ENCODE data around the gene PLEK2.

DNA sequence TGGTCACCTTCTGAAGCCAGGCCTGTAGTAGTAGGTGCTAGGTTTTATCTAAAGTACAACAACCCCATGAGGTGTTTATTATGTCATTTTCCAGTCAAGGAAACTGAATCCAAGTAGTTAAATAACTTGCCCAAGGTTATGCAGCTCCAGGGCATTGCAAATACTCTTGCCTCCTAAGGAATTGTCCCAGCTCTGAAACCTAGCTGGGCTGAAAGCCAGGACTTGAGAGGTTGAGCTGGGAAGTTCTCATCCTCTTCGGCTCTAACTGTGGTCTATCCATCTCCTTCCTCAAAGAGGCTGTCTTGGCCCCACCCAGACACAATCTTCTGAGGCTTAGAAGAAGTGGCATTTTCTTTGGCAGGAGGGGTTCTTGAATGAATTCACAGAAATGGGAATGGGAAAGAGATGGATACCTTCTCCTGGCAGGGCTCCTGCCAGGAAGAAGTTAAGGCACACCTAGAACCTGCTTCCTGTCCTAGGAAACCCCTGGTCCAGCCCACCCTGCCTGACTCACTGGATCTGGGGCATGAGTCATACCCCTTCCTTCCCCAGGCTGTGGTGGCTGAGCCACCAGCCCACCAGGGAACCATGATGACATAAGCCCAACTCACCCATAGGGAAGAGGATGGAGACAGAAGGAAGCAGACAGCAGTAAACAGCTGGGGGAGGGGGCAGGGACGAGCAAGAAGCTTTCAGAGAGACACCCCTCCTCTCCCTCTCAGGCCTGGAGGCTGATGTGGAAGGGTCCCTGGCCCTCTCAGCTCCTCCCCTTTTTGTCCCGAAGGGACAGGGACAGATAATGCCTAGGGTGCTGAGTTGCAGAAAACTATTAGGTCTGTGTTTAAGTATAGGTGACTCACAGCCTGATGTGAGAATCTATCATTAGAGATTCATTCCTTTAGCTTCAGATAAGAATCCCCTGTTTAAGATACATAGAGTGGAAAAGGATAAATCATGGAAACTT lies 2.1 kb upstream of the PLEK2 start:
- TF ChIP-seq, protein P1, sequence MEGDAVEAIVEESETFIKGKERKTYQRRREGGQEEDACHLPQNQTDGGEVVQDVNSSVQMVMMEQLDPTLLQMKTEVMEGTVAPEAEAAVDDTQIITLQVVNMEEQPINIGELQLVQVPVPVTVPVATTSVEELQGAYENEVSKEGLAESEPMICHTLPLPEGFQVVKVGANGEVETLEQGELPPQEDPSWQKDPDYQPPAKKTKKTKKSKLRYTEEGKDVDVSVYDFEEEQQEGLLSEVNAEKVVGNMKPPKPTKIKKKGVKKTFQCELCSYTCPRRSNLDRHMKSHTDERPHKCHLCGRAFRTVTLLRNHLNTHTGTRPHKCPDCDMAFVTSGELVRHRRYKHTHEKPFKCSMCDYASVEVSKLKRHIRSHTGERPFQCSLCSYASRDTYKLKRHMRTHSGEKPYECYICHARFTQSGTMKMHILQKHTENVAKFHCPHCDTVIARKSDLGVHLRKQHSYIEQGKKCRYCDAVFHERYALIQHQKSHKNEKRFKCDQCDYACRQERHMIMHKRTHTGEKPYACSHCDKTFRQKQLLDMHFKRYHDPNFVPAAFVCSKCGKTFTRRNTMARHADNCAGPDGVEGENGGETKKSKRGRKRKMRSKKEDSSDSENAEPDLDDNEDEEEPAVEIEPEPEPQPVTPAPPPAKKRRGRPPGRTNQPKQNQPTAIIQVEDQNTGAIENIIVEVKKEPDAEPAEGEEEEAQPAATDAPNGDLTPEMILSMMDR (IDR thresholded peaks at IDR 0.05), result no peak
- TF ChIP-seq EZH2phosphoT487 (IDR thresholded peaks at IDR 0.05), result no peak
